AG10803 (cell line): ENCODE measurements around the gene FGF1.
A peak's percentile ranks its signal among the peaks of the same experiment; 100 is the strongest.
"Not testable (repeated sequence)": the region's sequence is repeated elsewhere in the genome, so short reads cannot be mapped to it uniquely, and the experiment has no call there.

Source experiments
- DNase-seq: peaks from one replicate; pipeline ENCODE4 v3.0.0; 2010; ENCODE audit warnings: low read depth
- H3K4me3 ChIP-seq: 2 replicates; pipeline ENCODE4 v1.5.1; 2011; ENCODE audit warnings: mild to moderate bottlenecking, low read length, control low read depth
- CTCF ChIP-seq: conservative IDR thresholded peaks from 2 replicates; pipeline ENCODE4 v1.5.1; 2011; ENCODE audit warnings: mild to moderate bottlenecking, low read length, control low read depth, inconsistent platforms

Gene FGF1

GRCh38 chr5:142654578-142655058 lies 31.3 kb downstream of the FGF1 start:
- no peak for DNase-seq
- TF ChIP-seq CTCF = no peak
- H3K4me3 ChIP-seq = no peak overlapping the region

- H3K4me3 ChIP-seq = no peak overlapping the region
- no peak for TF ChIP-seq CTCF
- no peak for DNase-seq
Measured at GRCh38 chr5:142653321-142653720, 32.6 kb downstream of the FGF1 start.

DNA sequence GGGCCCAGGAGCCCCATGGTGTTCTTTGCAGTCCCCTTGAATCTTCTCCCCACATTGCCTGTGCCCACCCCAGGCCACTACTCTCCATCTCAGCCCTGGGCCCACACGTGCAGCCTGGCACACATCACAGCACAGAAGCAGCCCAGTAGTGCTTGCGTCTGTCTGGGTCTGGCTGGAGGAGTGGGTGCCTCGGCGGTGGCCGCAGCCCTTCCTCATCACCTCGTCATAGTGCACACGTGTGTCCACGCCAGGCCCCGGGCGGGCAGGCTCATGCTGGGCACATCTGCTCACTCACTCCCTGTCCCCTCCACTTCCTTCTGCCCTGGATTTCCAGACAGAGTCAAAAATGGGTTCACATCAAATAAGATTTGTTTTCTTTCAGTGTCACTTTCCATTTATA lies 33.3 kb downstream of the FGF1 start:
- H3K4me3 ChIP-seq = no peak overlapping the region
- TF ChIP-seq CTCF = no peak
- no peak for DNase-seq

GRCh38 chr5:142650881-142651280 lies 35.0 kb downstream of the FGF1 start:
- no peak for DNase-seq
- H3K4me3 ChIP-seq = no peak overlapping the region
- TF ChIP-seq CTCF = no peak

- DNase-seq = no peak
- no peak overlapping the region for H3K4me3 ChIP-seq
- no peak for TF ChIP-seq CTCF
Measured at GRCh38 chr5:142650060-142650459, 35.8 kb downstream of the FGF1 start.

DNA sequence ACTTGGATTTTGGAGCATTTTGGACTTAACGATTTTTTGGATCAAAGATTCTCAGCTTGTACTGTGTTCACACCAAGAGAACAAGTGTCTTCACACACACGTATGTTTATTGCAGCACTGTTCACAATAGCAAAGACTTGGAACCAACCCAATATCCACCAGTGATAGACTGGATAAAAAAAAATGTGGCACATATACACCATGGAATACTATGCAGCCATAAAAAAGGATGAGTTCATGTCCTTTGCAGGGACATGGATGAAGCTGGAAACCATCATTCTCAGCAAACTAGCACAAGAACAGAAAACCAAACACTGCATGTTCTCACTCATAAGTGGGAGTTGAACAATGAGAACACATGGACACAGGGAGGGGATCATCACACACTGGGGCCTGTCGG lies 37.8 kb downstream of the FGF1 start:
- H3K4me3 ChIP-seq, DNase-seq: not testable (repeated sequence)

DNA sequence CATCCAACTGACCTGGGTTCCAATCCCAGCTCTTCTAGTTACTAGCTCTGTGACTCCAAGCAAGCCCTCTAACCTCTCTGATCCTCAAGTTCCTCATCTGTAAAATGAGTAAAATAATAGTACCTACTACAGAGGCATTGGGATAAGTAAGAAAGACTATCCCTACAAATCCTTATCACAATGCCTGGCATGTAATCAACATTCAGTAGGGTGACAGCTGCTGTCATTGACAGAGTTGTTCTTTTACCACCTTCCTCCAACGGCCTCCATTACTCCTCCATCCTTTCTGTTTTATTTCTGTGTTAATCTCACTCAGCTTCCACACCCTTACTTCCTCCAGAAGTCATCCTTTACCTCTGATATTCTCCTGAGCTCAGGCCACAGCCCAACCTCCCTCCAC lies 40.4 kb downstream of the FGF1 start:
- no peak for TF ChIP-seq CTCF
- H3K4me3 ChIP-seq = peak overlapping the region; percentile 41
- no peak for DNase-seq
